ENCODE measurements around the gene PTGES. TPM values are rescaled to one million over a fixed set of nuclear protein-coding genes. Genes with fewer than 3 reads are reported as not detected.

PTGES gene
- total RNA-seq, 1 donor from 2014 or later: 2.5 TPM

GRCh38 chr9:129759804-129760502 is 7.1 kb upstream of the PTGES start:
- FAIRE-seq (no peak), DNase-seq (ENCODE audit: low read depth) (no peak)
- no peak overlapping the region for H2AFZ ChIP-seq (ENCODE audit: low read depth, low read length)
- H3K4me3 ChIP-seq (ENCODE audit: insufficient read depth, low read depth, low read length): no peak overlapping the region
- TF ChIP-seq CTCF (IDR thresholded peaks at IDR 0.05; ENCODE audit: insufficient read depth, low read depth, low read length): no peak
- no peak for TF ChIP-seq EZH2 (IDR thresholded peaks at IDR 0.05; ENCODE audit: insufficient read depth, low read length)
- H4K20me1 ChIP-seq (ENCODE audit: insufficient read depth, low read length): no peaks in the 10 kb centered on the region
- Mint-ChIP-seq H3K9me3 (ENCODE audit: unreplicated experiment) (no peaks in the 10 kb centered on the region), H3K27me3 (ENCODE audit: low read depth, unreplicated experiment) (peaks cover 21% of the 10 kb centered on the region), H3K4me1 (ENCODE audit: low read depth, unreplicated experiment) (peaks cover 8% of the 10 kb centered on the region), H3K36me3 (ENCODE audit: low read depth, unreplicated experiment) (no peaks in the 10 kb centered on the region), H3K27ac (ENCODE audit: unreplicated experiment) (no peak overlapping the region), H3K4me3 (ENCODE audit: unreplicated experiment) (no peak overlapping the region)
- H3K36me3 ChIP-seq (ENCODE audit: insufficient read depth, low read length): no peaks in the 10 kb centered on the region
- no peak overlapping the region for H3K9ac ChIP-seq (ENCODE audit: low read length)
- H3K79me2 ChIP-seq (ENCODE audit: insufficient read depth, low read length): no peaks in the 10 kb centered on the region
- H3K27ac ChIP-seq (ENCODE audit: low read depth, low read length): no peak overlapping the region
- no peaks in the 10 kb centered on the region for H3K27me3 ChIP-seq (ENCODE audit: insufficient read depth, low read length)
- H3K4me1 ChIP-seq (ENCODE audit: insufficient read depth, low read length): peaks cover 14% of the 10 kb centered on the region
- H3K9me3 ChIP-seq (ENCODE audit: insufficient read depth, low read depth, low read length): no peaks in the 10 kb centered on the region
- no peak overlapping the region for H3K4me2 ChIP-seq (ENCODE audit: low read length)

- no peak overlapping the region for H2AFZ ChIP-seq (ENCODE audit: low read depth, low read length)
- peaks cover 21% of the 10 kb centered on the region for H3K27me3 Mint-ChIP-seq (ENCODE audit: low read depth, unreplicated experiment)
- H3K4me2 ChIP-seq (ENCODE audit: low read length): no peak overlapping the region
- H4K20me1 ChIP-seq (ENCODE audit: insufficient read depth, low read length): no peaks in the 10 kb centered on the region
- H3K4me1 Mint-ChIP-seq (ENCODE audit: low read depth, unreplicated experiment): peaks cover 8% of the 10 kb centered on the region
- H3K36me3 Mint-ChIP-seq (ENCODE audit: low read depth, unreplicated experiment): no peaks in the 10 kb centered on the region
- H3K4me3 ChIP-seq (ENCODE audit: insufficient read depth, low read depth, low read length): no peak overlapping the region
- DNase-seq (ENCODE audit: low read depth) (no peak), FAIRE-seq (no peak)
- no peaks in the 10 kb centered on the region for H3K36me3 ChIP-seq (ENCODE audit: insufficient read depth, low read length)
- H3K9me3 Mint-ChIP-seq (ENCODE audit: unreplicated experiment): no peaks in the 10 kb centered on the region
- TF ChIP-seq EZH2 (IDR thresholded peaks at IDR 0.05; ENCODE audit: insufficient read depth, low read length) (no peak), CTCF (IDR thresholded peaks at IDR 0.05; ENCODE audit: insufficient read depth, low read depth, low read length) (no peak)
- H3K4me3 Mint-ChIP-seq (ENCODE audit: unreplicated experiment): no peak overlapping the region
- no peaks in the 10 kb centered on the region for H3K9me3 ChIP-seq (ENCODE audit: insufficient read depth, low read depth, low read length)
- H3K27ac Mint-ChIP-seq (ENCODE audit: unreplicated experiment): no peak overlapping the region
- H3K27me3 ChIP-seq (ENCODE audit: insufficient read depth, low read length): no peaks in the 10 kb centered on the region
- H3K27ac ChIP-seq (ENCODE audit: low read depth, low read length): no peak overlapping the region
- no peak overlapping the region for H3K9ac ChIP-seq (ENCODE audit: low read length)
- H3K79me2 ChIP-seq (ENCODE audit: insufficient read depth, low read length): no peaks in the 10 kb centered on the region
- peaks cover 14% of the 10 kb centered on the region for H3K4me1 ChIP-seq (ENCODE audit: insufficient read depth, low read length)
Measured at GRCh38 chr9:129759319-129759718, 6.5 kb upstream of the PTGES start.

- TF ChIP-seq EZH2 (IDR thresholded peaks at IDR 0.05; ENCODE audit: insufficient read depth, low read length) (no peak), CTCF (IDR thresholded peaks at IDR 0.05; ENCODE audit: insufficient read depth, low read depth, low read length) (no peak)
- no peaks in the 10 kb centered on the region for H3K9me3 ChIP-seq (ENCODE audit: insufficient read depth, low read depth, low read length)
- no peaks in the 10 kb centered on the region for H3K36me3 Mint-ChIP-seq (ENCODE audit: low read depth, unreplicated experiment)
- no peaks in the 10 kb centered on the region for H3K9me3 Mint-ChIP-seq (ENCODE audit: unreplicated experiment)
- H3K4me3 ChIP-seq (ENCODE audit: insufficient read depth, low read depth, low read length): no peak overlapping the region
- no peaks in the 10 kb centered on the region for H4K20me1 ChIP-seq (ENCODE audit: insufficient read depth, low read length)
- H3K27me3 ChIP-seq (ENCODE audit: insufficient read depth, low read length): peaks cover 6% of the 10 kb centered on the region
- peaks cover 16% of the 10 kb centered on the region for H3K4me1 ChIP-seq (ENCODE audit: insufficient read depth, low read length)
- H3K27me3 Mint-ChIP-seq (ENCODE audit: low read depth, unreplicated experiment): peaks cover 35% of the 10 kb centered on the region
- no peak for DNase-seq (ENCODE audit: low read depth)
- no peak overlapping the region for H3K4me2 ChIP-seq (ENCODE audit: low read length)
- no peaks in the 10 kb centered on the region for H3K36me3 ChIP-seq (ENCODE audit: insufficient read depth, low read length)
- no peak overlapping the region for H3K9ac ChIP-seq (ENCODE audit: low read length)
- H3K27ac ChIP-seq (ENCODE audit: low read depth, low read length): no peak overlapping the region
- FAIRE-seq: no peak
- H2AFZ ChIP-seq (ENCODE audit: low read depth, low read length): no peak overlapping the region
- H3K4me3 Mint-ChIP-seq (ENCODE audit: unreplicated experiment): no peak overlapping the region
- peaks cover 7% of the 10 kb centered on the region for H3K4me1 Mint-ChIP-seq (ENCODE audit: low read depth, unreplicated experiment)
- H3K27ac Mint-ChIP-seq (ENCODE audit: unreplicated experiment): no peak overlapping the region
- H3K79me2 ChIP-seq (ENCODE audit: insufficient read depth, low read length): no peaks in the 10 kb centered on the region
Measured at GRCh38 chr9:129757045-129757444, 4.2 kb upstream of the PTGES start.
